Activated T-cell treated with anti-CD3 and anti-CD28 coated beads, Interleukin-2, amount 50 U/mL, for 1 hour (primary cell): ENCODE measurements around the gene ZNF814.
"Not testable (repeated sequence)": the region's sequence is repeated elsewhere in the genome, so short reads cannot be mapped to it uniquely, and the experiment has no call there.

Source experiments
- DNase-seq: peaks from one replicate; pipeline ENCODE4 v3.0.0-alpha.2; 2020

Gene ZNF814

GRCh38 chr19:57815247-57816075, 73.4 kb downstream of the ZNF814 start:
- DNase-seq = no peak

DNA sequence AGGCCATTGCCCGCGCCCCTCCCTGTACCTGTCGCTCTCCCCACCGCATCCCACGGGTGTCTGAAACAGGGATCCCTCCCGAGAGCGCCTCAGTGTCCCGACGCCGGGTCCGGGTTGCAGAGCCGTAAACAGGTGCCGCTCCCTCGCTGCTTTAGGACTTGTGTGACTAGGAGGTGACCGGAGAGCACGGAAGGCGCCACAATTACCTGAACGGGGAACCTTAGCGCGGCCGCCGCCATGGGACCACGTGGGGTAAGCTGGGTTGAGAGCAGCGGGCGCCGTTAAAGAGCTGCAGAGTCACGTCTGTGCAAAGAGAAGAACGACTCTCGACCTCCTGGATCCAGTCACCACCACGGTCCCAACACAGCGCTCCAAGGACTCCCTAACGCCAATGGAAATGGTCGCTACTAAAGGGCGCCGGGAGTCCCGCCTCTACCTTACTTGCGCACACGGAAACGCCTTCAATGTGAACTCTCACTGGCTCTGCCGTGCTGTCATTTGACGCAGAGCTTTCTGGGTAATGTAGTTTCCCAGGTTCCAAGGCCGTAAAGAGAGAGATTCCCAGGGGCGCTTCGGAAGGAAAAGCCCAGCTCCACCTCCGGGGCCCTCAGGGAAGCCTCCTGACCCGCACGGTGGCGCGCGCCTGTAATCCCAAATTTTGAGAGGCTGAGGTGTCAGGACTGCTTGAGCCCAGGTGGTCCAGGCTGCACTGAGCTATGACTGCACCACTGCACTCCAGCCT, 74.2 kb downstream of the ZNF814 start, which contains the start of gene ZNF552:
ZNF552 (minus strand) TSS at position 409 of the 742 bp plus-strand sequence; CDS start at position 239, 170 bp downstream.
- peak; percentile 74 for DNase-seq

DNA sequence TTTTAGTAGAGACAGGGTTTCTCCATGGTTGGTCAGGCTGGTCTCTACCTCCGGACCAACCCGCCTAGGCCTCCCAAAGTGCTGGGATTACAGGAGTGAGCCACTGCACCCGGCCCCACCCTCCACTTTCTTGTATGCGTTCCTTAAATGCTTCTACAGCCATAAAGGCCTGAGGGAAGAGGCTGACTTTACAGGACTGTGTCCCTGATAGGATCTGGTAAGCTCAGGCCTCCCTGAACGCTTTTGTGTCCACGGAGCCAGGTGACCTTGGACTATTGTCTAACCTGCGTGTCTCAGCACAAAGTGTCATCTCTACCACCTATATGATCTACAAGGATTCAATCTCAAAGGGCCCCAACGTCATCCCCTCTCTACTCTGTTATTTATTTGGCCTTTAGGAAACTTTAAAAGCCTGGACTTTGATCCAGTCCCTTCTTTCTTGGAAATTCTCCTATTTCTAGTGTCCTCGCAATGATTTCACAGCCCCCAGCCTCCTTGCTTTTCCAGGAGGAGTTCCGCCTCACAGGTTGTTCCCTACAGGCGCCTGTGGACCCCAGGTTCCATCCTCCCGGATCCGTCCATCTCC, 74.8 kb downstream of the ZNF814 start:
- no peak for DNase-seq

GRCh38 chr19:57812975-57813820, 75.6 kb downstream of the ZNF814 start:
- not testable (repeated sequence) for DNase-seq

DNA sequence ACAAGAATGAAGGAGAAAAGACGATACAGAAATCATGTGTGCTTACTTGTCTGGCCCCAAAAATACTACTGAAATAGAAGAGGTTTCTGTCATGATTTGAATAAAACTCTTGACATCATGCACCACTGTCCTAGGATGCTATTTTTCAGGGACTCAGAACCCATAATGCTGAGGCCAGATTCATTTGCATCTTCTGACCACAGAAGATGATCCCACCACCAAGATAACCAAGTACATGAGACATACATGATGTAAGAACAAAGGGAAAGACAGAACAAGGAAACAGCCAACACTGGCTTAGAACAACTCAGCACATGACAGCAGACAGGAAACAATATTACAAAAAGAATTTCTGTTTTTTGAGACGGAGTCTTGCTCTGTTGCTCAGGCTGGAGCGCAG, 76.6 kb downstream of the ZNF814 start:
- no peak for DNase-seq

GRCh38 chr19:57810410-57811295, 78.2 kb downstream of the ZNF814 start:
- not testable (repeated sequence) for DNase-seq

- DNase-seq = no peak
These were observed 81.3 kb downstream of the ZNF814 start for GRCh38 chr19:57807541-57807940.

- DNase-seq = no peak
These were observed 85.1 kb downstream of the ZNF814 start for GRCh38 chr19:57803594-57804325.

GRCh38 chr19:57803265-57803593, 85.6 kb downstream of the ZNF814 start:
- DNase-seq = no peak

GRCh38 chr19:57802269-57802668, 86.6 kb downstream of the ZNF814 start:
- no peak for DNase-seq

- DNase-seq = no peak
These were observed 88.1 kb downstream of the ZNF814 start for GRCh38 chr19:57800696-57801095.
